Activated CD4-positive, alpha-beta T cell treated with anti-CD3 and anti-CD28 coated beads, Interleukin-2, amount 10 ng/mL, durations not matched to agents 7 days and 5 days (primary cell): ENCODE results near the gene PAOX. TPM values are rescaled to one million over a fixed set of nuclear protein-coding genes. Genes with fewer than 3 reads are reported as not detected.
"Not testable (repeated sequence)": the region's sequence is repeated elsewhere in the genome, so short reads cannot be mapped to it uniquely, and the experiment has no call there.

ENCODE experiments used
- CTCF ChIA-PET: fragments of 350-600 bp; sonication (Branson Sonifier 250); formaldehyde crosslinking; loops from one replicate; lab custom pipeline; 2021; ENCODE audit warnings: antibody characterized with exemption; lab: Charles Lee
- POLR2A ChIA-PET: fragments of 350-600 bp; sonication (Branson Sonifier 250); formaldehyde crosslinking; loops from one replicate; lab custom pipeline; 2021; ENCODE audit warnings: antibody characterized with exemption; lab: Charles Lee
- DNase-seq: peaks from one replicate; pipeline ENCODE4 v3.0.0-alpha.2; 2020
- H3K27ac Mint-ChIP-seq: one replicate; pipeline ENCODE4 v1.8.0; 2021; ENCODE audit warnings: mild to moderate bottlenecking, moderate library complexity, mixed read lengths
- H3K27me3 Mint-ChIP-seq: one replicate; pipeline ENCODE4 v1.8.0; 2021; ENCODE audit warnings: mixed read lengths
- H3K36me3 Mint-ChIP-seq: one replicate; pipeline ENCODE4 v1.8.0; 2021; ENCODE audit warnings: low read depth, mixed read lengths
- H3K4me1 Mint-ChIP-seq: one replicate; pipeline ENCODE4 v1.8.0; 2021; ENCODE audit warnings: mixed read lengths
- H3K4me3 Mint-ChIP-seq: one replicate; pipeline ENCODE4 v1.8.0; 2021; ENCODE audit warnings: mild to moderate bottlenecking, moderate library complexity, mixed read lengths
- H3K9me3 Mint-ChIP-seq: one replicate; pipeline ENCODE4 v1.8.0; 2021; ENCODE audit warnings: mixed read lengths
- total RNA-seq, 2 experiments: library from RNA; stranded (reverse); gene quantifications; one replicate each; pipeline ENCODE4 v1.2.3, GENCODE V29; 2021

Gene PAOX
- total RNA-seq, 2 experiments from 2014 or later, result 2.6 to 5.0 TPM

- ChIA-PET POLR2A (no interaction called here), CTCF (interaction anchor here (1.1 to 2.0 kb wide), 4 partner anchors 8 to 47 kb away, joined by 3 to 8 read pairs (median 5); no protein-coding TSS in a partner anchor)
- Mint-ChIP-seq H3K27me3 (no peaks in the 10 kb centered on the region), H3K9me3 (no peaks in the 10 kb centered on the region), H3K4me1 (no peaks in the 10 kb centered on the region), H3K36me3 (peaks cover 2% of the 10 kb centered on the region), H3K4me3 (no peak overlapping the region), H3K27ac (no peak overlapping the region)
- DNase-seq, result no peak
Measured at GRCh38 chr10:133361773-133362441, 17.2 kb upstream of the PAOX start.

GRCh38 chr10:133362846-133363245 lies 16.2 kb upstream of the PAOX start:
- Mint-ChIP-seq H3K9me3 (no peaks in the 10 kb centered on the region), H3K27ac (no peak overlapping the region), H3K4me3 (no peak overlapping the region), H3K4me1 (no peaks in the 10 kb centered on the region), H3K27me3 (no peaks in the 10 kb centered on the region), H3K36me3 (peaks cover 4% of the 10 kb centered on the region)
- CTCF ChIA-PET, result interaction anchor here (0.5 to 2.0 kb wide), 2 partner anchors 48 to 50 kb away, joined by 3 to 5 read pairs; no protein-coding TSS in a partner anchor
- no peak for DNase-seq
- POLR2A ChIA-PET, result no interaction called here

GRCh38 chr10:133364645-133365431 lies 14.2 kb upstream of the PAOX start:
- Mint-ChIP-seq H3K4me1 (no peaks in the 10 kb centered on the region), H3K36me3 (peaks cover 10% of the 10 kb centered on the region), H3K27ac (no peak overlapping the region), H3K4me3 (no peak overlapping the region), H3K27me3 (no peaks in the 10 kb centered on the region), H3K9me3 (no peaks in the 10 kb centered on the region)
- ChIA-PET POLR2A (no interaction called here), CTCF (no interaction called here)
- DNase-seq, result no peak

- CTCF ChIA-PET, result no interaction called here
- H3K4me1 Mint-ChIP-seq, result no peaks in the 10 kb centered on the region
- H3K9me3 Mint-ChIP-seq, result no peaks in the 10 kb centered on the region
- H3K27ac Mint-ChIP-seq, result no peak overlapping the region
- no peaks in the 10 kb centered on the region for H3K27me3 Mint-ChIP-seq
- peaks cover 13% of the 10 kb centered on the region for H3K36me3 Mint-ChIP-seq
- H3K4me3 Mint-ChIP-seq, result no peak overlapping the region
- POLR2A ChIA-PET, result no interaction called here
- DNase-seq, result no peak
Measured at GRCh38 chr10:133365461-133366129, 13.5 kb upstream of the PAOX start.

- no peak for DNase-seq
- Mint-ChIP-seq H3K4me3 (no peak overlapping the region), H3K27me3 (no peaks in the 10 kb centered on the region), H3K36me3 (peaks cover 13% of the 10 kb centered on the region), H3K4me1 (no peaks in the 10 kb centered on the region), H3K9me3 (no peaks in the 10 kb centered on the region), H3K27ac (no peak overlapping the region)
- CTCF ChIA-PET, result no interaction called here
- POLR2A ChIA-PET, result no interaction called here
Measured at GRCh38 chr10:133366130-133366478, 13.0 kb upstream of the PAOX start.

GRCh38 chr10:133366751-133367150 lies 12.3 kb upstream of the PAOX start:
- Mint-ChIP-seq H3K36me3 (peaks cover 13% of the 10 kb centered on the region), H3K27ac (no peak overlapping the region), H3K4me1 (peaks cover 2% of the 10 kb centered on the region), H3K4me3 (no peak overlapping the region), H3K27me3 (no peaks in the 10 kb centered on the region), H3K9me3 (no peaks in the 10 kb centered on the region)
- no peak for DNase-seq
- ChIA-PET CTCF (interaction anchor here (0.6 kb wide), 1 partner anchor 9 kb away, joined by 3 read pairs; no protein-coding TSS in a partner anchor), POLR2A (no interaction called here)

- peaks cover 13% of the 10 kb centered on the region for H3K36me3 Mint-ChIP-seq
- H3K27me3 Mint-ChIP-seq, H3K9me3 Mint-ChIP-seq, H3K27ac Mint-ChIP-seq, H3K4me1 Mint-ChIP-seq, DNase-seq, POLR2A ChIA-PET, H3K4me3 Mint-ChIP-seq: not testable (repeated sequence)
- CTCF ChIA-PET, result interaction anchor here (0.6 kb wide), 1 partner anchor 10 kb away, joined by 3 read pairs; no protein-coding TSS in a partner anchor
Measured at GRCh38 chr10:133367461-133367860, 11.6 kb upstream of the PAOX start.

- H3K36me3 Mint-ChIP-seq, result peaks cover 11% of the 10 kb centered on the region
- no peaks in the 10 kb centered on the region for H3K9me3 Mint-ChIP-seq
- no peak overlapping the region for H3K4me3 Mint-ChIP-seq
- peaks cover 7% of the 10 kb centered on the region for H3K4me1 Mint-ChIP-seq
- H3K27ac Mint-ChIP-seq, result no peak overlapping the region
- no peaks in the 10 kb centered on the region for H3K27me3 Mint-ChIP-seq
- ChIA-PET CTCF (interaction anchor here (1.0 kb wide), 1 partner anchor 19 kb away, joined by 4 read pairs; no protein-coding TSS in a partner anchor), POLR2A (no interaction called here)
- DNase-seq, result no peak
Measured at GRCh38 chr10:133368153-133368552, 10.9 kb upstream of the PAOX start.

GRCh38 chr10:133370030-133370786 lies 8.9 kb upstream of the PAOX start:
- Mint-ChIP-seq H3K27me3 (no peaks in the 10 kb centered on the region), H3K27ac (no peak overlapping the region), H3K4me3 (no peak overlapping the region), H3K9me3 (no peaks in the 10 kb centered on the region), H3K4me1 (peaks cover 15% of the 10 kb centered on the region), H3K36me3 (peaks cover 11% of the 10 kb centered on the region)
- POLR2A ChIA-PET, result no interaction called here
- CTCF ChIA-PET, result interaction anchor here (1.9 kb wide), 1 partner anchor 9 kb away, joined by 5 read pairs; no protein-coding TSS in a partner anchor
- no peak for DNase-seq

GRCh38 chr10:133372507-133372906 lies 6.6 kb upstream of the PAOX start:
- H3K9me3 Mint-ChIP-seq, result no peaks in the 10 kb centered on the region
- CTCF ChIA-PET, result interaction anchor here (1.1 kb wide), 1 partner anchor 11 kb away, joined by 3 read pairs; no protein-coding TSS in a partner anchor
- H3K27ac Mint-ChIP-seq, result no peak overlapping the region
- H3K27me3 Mint-ChIP-seq, result peaks cover 3% of the 10 kb centered on the region
- H3K36me3 Mint-ChIP-seq, result peaks cover 11% of the 10 kb centered on the region
- peak overlapping the region; percentile 75 for H3K4me3 Mint-ChIP-seq
- no peak for DNase-seq
- H3K4me1 Mint-ChIP-seq, result peaks cover 25% of the 10 kb centered on the region
- POLR2A ChIA-PET, result no interaction called here

GRCh38 chr10:133373174-133374090 lies 5.6 kb upstream of the PAOX start, which contains the start of gene ECHS1:
Gene ECHS1, minus strand, starts transcription at chr10:133373354. Its CDS starts 21 bp downstream, at chr10:133373333.
- peaks cover 3% of the 10 kb centered on the region for H3K27me3 Mint-ChIP-seq
- H3K27ac Mint-ChIP-seq, result peak within 1 kb of the TSS; percentile 78
- H3K36me3 Mint-ChIP-seq, result peaks cover 8% of the 10 kb centered on the region
- H3K9me3 Mint-ChIP-seq, result no peaks in the 10 kb centered on the region
- H3K4me3 Mint-ChIP-seq, result peak within 1 kb of the TSS; percentile 75
- DNase-seq, result peak; percentile 95
- POLR2A ChIA-PET, result no interaction called here
- peaks cover 25% of the 10 kb centered on the region for H3K4me1 Mint-ChIP-seq
- CTCF ChIA-PET, result interaction anchor here (1.1 kb wide), 1 partner anchor 12 kb away, joined by 3 read pairs; no protein-coding TSS in a partner anchor
